Left ventricle myocardium inferior (tissue), 1 donor: ENCODE results near the gene RGL1. TPM values are rescaled to one million over a fixed set of nuclear protein-coding genes. Genes with fewer than 3 reads are reported as not detected.

Source experiments
- DNase-seq: peaks from one replicate; pipeline ENCODE4 v3.0.0-alpha.2; 2020
- H3K27ac ChIP-seq: fragments of 200-600 bp; replicated peaks from 2 replicates; pipeline ENCODE4 v1.8.0; 2021
- H3K27me3 ChIP-seq: fragments of 200-600 bp; 2 replicates; pipeline ENCODE4 v1.8.0; 2021; ENCODE audit warnings: low read depth
- H3K36me3 ChIP-seq: fragments of 200-600 bp; 2 replicates; pipeline ENCODE4 v1.8.0; 2021
- H3K4me1 ChIP-seq: fragments of 200-600 bp; 2 replicates; pipeline ENCODE4 v1.8.0; 2021
- H3K4me3 ChIP-seq: fragments of 200-600 bp; 2 replicates; pipeline ENCODE4 v1.8.0; 2021; ENCODE audit warnings: mild to moderate bottlenecking, moderate library complexity
- H3K9me3 ChIP-seq: fragments of 200-600 bp; replicated peaks from 2 replicates; pipeline ENCODE4 v1.8.0; 2021
- intact Hi-C: fragments of 100-400 bp; cut with micrococcal nuclease; formaldehyde crosslinking; loops from one replicate; pipeline ENCODE4 v1.11.0; 2022
- total RNA-seq: library from RNA; stranded (reverse); fragmentation: NEBNext Ultra II Directional; extraction: Animal tissue kit (Norgen Biotek cat#: 25700); gene quantifications from one replicate; pipeline ENCODE4 v1.2.1, GENCODE V29; 2021
- TF ChIP-seq, protein P1 (sequence below): fragments of 200-600 bp; IDR thresholded peaks from 2 replicates; pipeline ENCODE4 v1.8.0; 2021; ENCODE audit warnings: antibody characterized with exemption, mild to moderate bottlenecking, borderline replicate concordance
- donor health status: DM: no; HTN: yes; CAD: no; lungs with severe emphysema.

The RGL1 gene
- total RNA-seq, 1 donor from 2014 or later = 19.4 TPM

DNA sequence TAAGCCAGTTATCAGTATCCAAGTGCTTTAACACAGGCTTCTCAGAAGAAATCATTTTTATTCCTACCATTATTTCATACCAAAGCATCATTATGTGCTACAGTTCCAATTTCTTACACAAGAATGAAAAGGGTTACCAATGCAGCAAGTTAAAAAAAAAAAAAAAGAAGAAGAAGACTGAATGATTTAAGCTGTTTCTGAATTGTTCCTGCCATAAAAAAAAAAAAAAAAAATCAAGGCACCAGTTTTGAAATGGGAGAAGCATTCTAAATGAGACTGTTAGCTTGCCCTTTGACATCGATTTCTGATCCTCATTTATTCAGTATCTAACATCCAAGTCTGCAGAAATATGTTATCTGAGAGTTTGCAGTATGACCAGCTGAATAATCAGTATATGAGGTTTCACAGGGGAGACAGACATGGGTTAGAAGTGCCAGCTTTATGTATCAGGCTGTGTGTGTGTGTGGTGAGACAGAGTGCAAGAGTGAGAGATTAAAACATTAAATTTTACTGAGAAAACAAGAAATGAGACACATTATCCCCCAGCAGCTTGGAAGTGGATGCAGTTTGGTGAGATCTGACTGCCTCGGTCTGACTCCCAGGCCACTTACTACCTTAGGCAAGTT is 126.8 kb downstream of the RGL1 start:
- DNase-seq = no peak
- H3K4me1 ChIP-seq = peaks cover 23% of the 10 kb centered on the region
- intact Hi-C loops = no loop called here
- TF ChIP-seq, protein P1, sequence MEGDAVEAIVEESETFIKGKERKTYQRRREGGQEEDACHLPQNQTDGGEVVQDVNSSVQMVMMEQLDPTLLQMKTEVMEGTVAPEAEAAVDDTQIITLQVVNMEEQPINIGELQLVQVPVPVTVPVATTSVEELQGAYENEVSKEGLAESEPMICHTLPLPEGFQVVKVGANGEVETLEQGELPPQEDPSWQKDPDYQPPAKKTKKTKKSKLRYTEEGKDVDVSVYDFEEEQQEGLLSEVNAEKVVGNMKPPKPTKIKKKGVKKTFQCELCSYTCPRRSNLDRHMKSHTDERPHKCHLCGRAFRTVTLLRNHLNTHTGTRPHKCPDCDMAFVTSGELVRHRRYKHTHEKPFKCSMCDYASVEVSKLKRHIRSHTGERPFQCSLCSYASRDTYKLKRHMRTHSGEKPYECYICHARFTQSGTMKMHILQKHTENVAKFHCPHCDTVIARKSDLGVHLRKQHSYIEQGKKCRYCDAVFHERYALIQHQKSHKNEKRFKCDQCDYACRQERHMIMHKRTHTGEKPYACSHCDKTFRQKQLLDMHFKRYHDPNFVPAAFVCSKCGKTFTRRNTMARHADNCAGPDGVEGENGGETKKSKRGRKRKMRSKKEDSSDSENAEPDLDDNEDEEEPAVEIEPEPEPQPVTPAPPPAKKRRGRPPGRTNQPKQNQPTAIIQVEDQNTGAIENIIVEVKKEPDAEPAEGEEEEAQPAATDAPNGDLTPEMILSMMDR = no peak
- H3K4me3 ChIP-seq = no peak overlapping the region
- no peaks in the 10 kb centered on the region for H3K9me3 ChIP-seq
- H3K27ac ChIP-seq = peak overlapping the region; percentile 67
- no peaks in the 10 kb centered on the region for H3K27me3 ChIP-seq
- peaks cover 30% of the 10 kb centered on the region for H3K36me3 ChIP-seq

- intact Hi-C loops = no loop called here
- no peaks in the 10 kb centered on the region for H3K27me3 ChIP-seq
- DNase-seq = peak; percentile 88
- peaks cover 23% of the 10 kb centered on the region for H3K4me1 ChIP-seq
- peak overlapping the region; percentile 19 for H3K4me3 ChIP-seq
- peak overlapping the region; percentile 67 for H3K27ac ChIP-seq
- TF ChIP-seq, protein P1 = no peak
- no peaks in the 10 kb centered on the region for H3K9me3 ChIP-seq
- H3K36me3 ChIP-seq = peaks cover 24% of the 10 kb centered on the region
Measured at GRCh38 chr1:183932412-183932811, 127.5 kb downstream of the RGL1 start.

- Histone ChIP-seq H3K27ac (peak overlapping the region; percentile 67), H3K36me3 (peaks cover 16% of the 10 kb centered on the region), H3K4me3 (no peak overlapping the region), H3K9me3 (no peaks in the 10 kb centered on the region), H3K27me3 (no peaks in the 10 kb centered on the region), H3K4me1 (peaks cover 23% of the 10 kb centered on the region)
- TF ChIP-seq, protein P1 = no peak
- intact Hi-C loops = no loop called here
- no peak for DNase-seq
Measured at GRCh38 chr1:183933528-183934179, 128.7 kb downstream of the RGL1 start.

- Histone ChIP-seq H3K4me3 (no peak overlapping the region), H3K36me3 (peaks cover 16% of the 10 kb centered on the region), H3K27ac (peak overlapping the region; percentile 67), H3K27me3 (no peaks in the 10 kb centered on the region), H3K4me1 (peaks cover 23% of the 10 kb centered on the region), H3K9me3 (no peaks in the 10 kb centered on the region)
- intact Hi-C loops = no loop called here
- TF ChIP-seq, protein P1 = no peak
- DNase-seq = no peak
Measured at GRCh38 chr1:183934314-183934713, 129.4 kb downstream of the RGL1 start.

DNA sequence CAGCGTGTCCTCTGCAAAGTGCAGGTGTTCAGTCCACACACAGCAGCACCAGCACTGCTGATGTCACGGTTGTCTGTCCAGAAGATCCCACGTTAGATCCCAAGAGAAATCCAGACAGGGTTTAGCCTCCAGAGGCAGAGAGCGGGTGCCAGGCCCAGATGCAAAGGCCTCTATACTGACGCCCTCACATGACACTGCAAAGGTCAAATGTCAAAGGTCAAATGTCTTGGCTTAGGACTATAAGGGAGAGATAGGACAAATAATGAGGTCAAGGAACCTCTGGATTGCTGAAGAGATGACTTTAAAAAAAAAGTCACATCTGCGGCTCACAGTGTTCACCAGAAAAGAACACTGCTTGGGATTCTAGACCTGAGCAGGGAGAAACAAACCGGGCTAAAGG is 131.1 kb downstream of the RGL1 start:
- H3K27ac ChIP-seq = no peak overlapping the region
- TF ChIP-seq, protein P1 = no peak
- H3K9me3 ChIP-seq = no peaks in the 10 kb centered on the region
- no peak for DNase-seq
- H3K27me3 ChIP-seq = no peaks in the 10 kb centered on the region
- peaks cover 5% of the 10 kb centered on the region for H3K36me3 ChIP-seq
- H3K4me1 ChIP-seq = peaks cover 22% of the 10 kb centered on the region
- no peak overlapping the region for H3K4me3 ChIP-seq
- intact Hi-C loops = no loop called here
